B cell (primary cell): Measurements from ENCODE around the gene CCDC88B. TPM values are rescaled to one million over a fixed set of nuclear protein-coding genes. Genes with fewer than 3 reads are reported as not detected.

ENCODE experiments used
- ATAC-seq: fragments of 200-7000 bp; cut with Tn5 transposase; one replicate; pipeline ENCODE4 v1.10.0; 2021; ENCODE audit warnings: low read depth, mild to moderate bottlenecking, moderate number of reproducible peaks, moderate library complexity
- CTCF ChIA-PET: fragments of 350-600 bp; sonication (Branson Sonifier 250); formaldehyde crosslinking; loops from one replicate; lab custom pipeline; 2021; ENCODE audit warnings: antibody characterized with exemption, inconsistent platforms; lab: Charles Lee
- POLR2A ChIA-PET: fragments of 350-600 bp; sonication (Branson Sonifier 250); formaldehyde crosslinking; loops from one replicate; lab custom pipeline; 2021; ENCODE audit warnings: antibody characterized with exemption; lab: Charles Lee
- DNase-seq: peaks from one replicate; pipeline ENCODE4 v3.0.0; 2013
- H2AFZ ChIP-seq: 2 replicates; pipeline ENCODE4 v1.6.1; 2012; ENCODE audit warnings: mild to moderate bottlenecking, low read depth, low read length; ENCODE audit not compliant: insufficient read depth, poor library complexity, severe bottlenecking
- H3K27ac ChIP-seq, 2 donors: 1 replicate in 1 of 2; 2 replicates in 1 of 2; pipeline ENCODE4 v1.5.1; 2012 to 2013; ENCODE audit warnings: low read length in 2 of 2, mild to moderate bottlenecking in 2 of 2, moderate library complexity in 1 of 2
- H3K27me3 ChIP-seq, 4 experiments: fragments of 200-600 bp in 1 of 4; sonication (generic) in 1 of 4; replicated peaks in 1 of 4; 1 replicate in 2 of 4; 2 replicates in 2 of 4; pipeline versions ENCODE4 v1.6.1 to v1.7.0; 2013 to 2016; ENCODE audit warnings: low read length in 3 of 4, mild to moderate bottlenecking in 2 of 4, mixed read lengths in 1 of 4, moderate library complexity in 1 of 4; ENCODE audit not compliant: insufficient read depth in 4 of 4, control insufficient read depth in 3 of 4; ENCODE audit errors: control extremely low read depth in 1 of 4
- H3K36me3 ChIP-seq, 2 experiments: replicated peaks in 1 of 2; 1 replicate in 1 of 2; 2 replicates in 1 of 2; pipeline versions ENCODE4 v1.6.1 to v1.7.1; 2013; ENCODE audit warnings: low read length in 1 of 2; ENCODE audit not compliant: insufficient read depth in 2 of 2, control insufficient read depth in 1 of 2; ENCODE audit errors: control extremely low read depth in 1 of 2, extremely low read depth in 1 of 2
- H3K4me1 ChIP-seq, 2 donors: fragments of 200-600 bp in 1 of 2; sonication (generic) in 1 of 2; 1 replicate in 1 of 2; 2 replicates in 1 of 2; pipeline versions ENCODE4 v1.5.1 to v1.6.1; 2013 to 2017; ENCODE audit warnings: low read length in 2 of 2; ENCODE audit not compliant: control insufficient read depth in 2 of 2, insufficient read depth in 2 of 2
- H3K4me2 ChIP-seq: replicated peaks from 2 replicates; pipeline ENCODE3; 2012; ENCODE audit warnings: mild to moderate bottlenecking, low read depth, low read length; ENCODE audit not compliant: poor library complexity, severe bottlenecking
- H3K4me3 ChIP-seq, 5 experiments: fragments of 200-600 bp in 1 of 5; sonication (generic) in 1 of 5; 1 replicate in 3 of 5; 2 replicates in 2 of 5; pipeline versions ENCODE4 v1.5.1 to v1.7.0; 2011 to 2016; ENCODE audit warnings: low read length in 4 of 5, mild to moderate bottlenecking in 4 of 5, low read depth in 2 of 5, control low read depth in 1 of 5, moderate library complexity in 1 of 5; ENCODE audit not compliant: insufficient read depth in 1 of 5; ENCODE audit errors: control extremely low read depth in 1 of 5, extremely low read depth in 1 of 5
- H3K79me2 ChIP-seq: fragments of 200-600 bp; sonication (generic); one replicate; pipeline ENCODE4 v1.6.0; 2016; ENCODE audit warnings: low read length; ENCODE audit not compliant: control insufficient read depth, insufficient read depth
- H3K9ac ChIP-seq: fragments of 200-600 bp; sonication (generic); 2 replicates; pipeline ENCODE4 v1.6.1; 2017; ENCODE audit warnings: mild to moderate bottlenecking, low read length, moderate library complexity
- H3K9me3 ChIP-seq, 3 donors: one replicate each; pipeline versions ENCODE4 v1.6.1 to v1.7.1; 2013; ENCODE audit warnings: low read length in 2 of 3; ENCODE audit not compliant: control insufficient read depth in 2 of 3, insufficient read depth in 1 of 3; ENCODE audit errors: control extremely low read depth in 1 of 3
- H4K20me1 ChIP-seq: 2 replicates; pipeline ENCODE4 v1.6.0; 2012; ENCODE audit warnings: mild to moderate bottlenecking, low read length; ENCODE audit not compliant: insufficient read depth, control insufficient read depth, poor library complexity, severe bottlenecking
- H3K27ac Mint-ChIP-seq: one replicate; pipeline ENCODE4 v1.8.0; 2021; ENCODE audit warnings: mixed read lengths
- H3K27me3 Mint-ChIP-seq: one replicate; pipeline ENCODE4 v1.8.0; 2021; ENCODE audit warnings: mixed read lengths
- H3K4me1 Mint-ChIP-seq: one replicate; pipeline ENCODE4 v1.8.0; 2021; ENCODE audit warnings: mixed read lengths
- H3K4me3 Mint-ChIP-seq: one replicate; pipeline ENCODE4 v1.8.0; 2021; ENCODE audit warnings: mixed read lengths
- H3K9me3 Mint-ChIP-seq: one replicate; pipeline ENCODE4 v1.8.0; 2022; ENCODE audit warnings: mixed read lengths; ENCODE audit not compliant: insufficient read depth
- CTCF ChIP-seq: fragments of 200-600 bp; IDR thresholded peaks from one replicate; pipeline ENCODE4 v1.8.0; 2022; ENCODE audit warnings: antibody characterized with exemption, mild to moderate bottlenecking
- EZH2 ChIP-seq: IDR thresholded peaks from 2 replicates; pipeline ENCODE4 v1.6.1; 2012; ENCODE audit warnings: borderline replicate concordance, low read depth, mild to moderate bottlenecking, moderate library complexity, low read length; ENCODE audit not compliant: insufficient read depth, poor library complexity, severe bottlenecking
- WGBS: methylation state at CpG from one replicate; pipeline ENCODE4 v1.1.5; 2013; ENCODE audit warnings: missing lambda C conversion rate; ENCODE audit not compliant: insufficient coverage; 5-methylcytosine and 5-hydroxymethylcytosine counted together
- intact Hi-C: fragments of 100-400 bp; cut with micrococcal nuclease; formaldehyde crosslinking; loops from one replicate; pipeline ENCODE4 v1.10.0; 2022
- polyA plus RNA-seq: library from polyadenylated mRNA; depleted of rRNA; stranded (reverse); fragments of >200 nt; gene quantifications from 2 replicates; pipeline ENCODE4 v1.2.3, GENCODE V29; 2012
- total RNA-seq, 2 donors: library from RNA; stranded (reverse); fragments of 120-200 nt in 1 of 2; gene quantifications; 1 replicate in 1 of 2; 2 replicates in 1 of 2; pipeline versions ENCODE4 v1.2.3 to v1.2.4, GENCODE V29; 2013 to 2022

CCDC88B gene
- total and polyA plus RNA-seq, 2 donors (not counting 1 experiment from before 2014, with no cell fraction given) = 172 to 208 TPM

- no peak for ATAC-seq
- Mint-ChIP-seq H3K9me3 (no peaks in the 10 kb centered on the region), H3K27ac (no peak overlapping the region), H3K27me3 (peaks cover 9% of the 10 kb centered on the region), H3K4me1 (peaks cover 11% of the 10 kb centered on the region), H3K4me3 (no peak overlapping the region)
- H3K27me3 ChIP-seq = peaks cover 0 to 5% (median 0%) of the 10 kb centered on the region in 4 experiments
- H2AFZ ChIP-seq = no peak overlapping the region
- no peaks in the 10 kb centered on the region for H3K79me2 ChIP-seq
- intact Hi-C loops = no loop called here
- H3K27ac ChIP-seq = no peak overlapping the region
- H3K36me3 ChIP-seq = no peaks in the 10 kb centered on the region
- H3K4me2 ChIP-seq = no peak overlapping the region
- ChIA-PET CTCF (no interaction called here), POLR2A (no interaction called here)
- TF ChIP-seq EZH2 = no peak
- TF ChIP-seq CTCF = no peak
- no peak overlapping the region for H3K4me3 ChIP-seq
- H3K4me1 ChIP-seq = peaks cover 2 to 7% of the 10 kb centered on the region in 2 donors
- no peak overlapping the region for H3K9ac ChIP-seq
- H4K20me1 ChIP-seq = no peaks in the 10 kb centered on the region
- 73% methylated on average over 3 of the region's 6 CpGs for WGBS
- H3K9me3 ChIP-seq = no peaks in the 10 kb centered on the region
- no peak for DNase-seq
These were observed 42.0 kb downstream of the CCDC88B start for GRCh38 chr11:64382047-64382446.

- ATAC-seq (no peak), DNase-seq (no peak)
- no peaks in the 10 kb centered on the region for H3K79me2 ChIP-seq
- H3K9me3 ChIP-seq = no peaks in the 10 kb centered on the region
- peaks cover 2 to 7% of the 10 kb centered on the region in 2 donors for H3K4me1 ChIP-seq
- H3K4me1 Mint-ChIP-seq = peaks cover 11% of the 10 kb centered on the region
- ChIA-PET CTCF (no interaction called here), POLR2A (no interaction called here)
- H3K9me3 Mint-ChIP-seq = no peaks in the 10 kb centered on the region
- H2AFZ ChIP-seq = no peak overlapping the region
- H3K27me3 ChIP-seq = peaks cover 0 to 5% (median 0%) of the 10 kb centered on the region in 4 experiments
- no peak overlapping the region for H3K27ac ChIP-seq
- 93% methylated on average over 8 of the region's 8 CpGs for WGBS
- H3K4me3 ChIP-seq = no peak overlapping the region
- no peak overlapping the region for H3K4me3 Mint-ChIP-seq
- peaks cover 12% of the 10 kb centered on the region for H3K27me3 Mint-ChIP-seq
- H3K36me3 ChIP-seq = no peaks in the 10 kb centered on the region
- H3K27ac Mint-ChIP-seq = no peak overlapping the region
- TF ChIP-seq CTCF = no peak
- TF ChIP-seq EZH2 = no peak
- H3K9ac ChIP-seq = no peak overlapping the region
- intact Hi-C loops = no loop called here
- H3K4me2 ChIP-seq = no peak overlapping the region
- H4K20me1 ChIP-seq = no peaks in the 10 kb centered on the region
These were observed 42.6 kb downstream of the CCDC88B start for GRCh38 chr11:64382586-64382985.
